GM12878 (cell line): Measurements from ENCODE around the gene COL6A6. TPM values are rescaled to one million over a fixed set of nuclear protein-coding genes. Genes with fewer than 3 reads are reported as not detected.

Experiments
- ATAC-seq: fragments of 200-7000 bp; cut with Tn5 transposase; 3 replicates; pipeline ENCODE4 v1.9.1; 2020; ENCODE audit warnings: mild to moderate bottlenecking, moderate library complexity
- BruUV-seq: library from RNA; stranded (reverse); fragments of 400-500 nt; replicated peaks from 2 replicates; lab custom pipeline; 2021; lab: Mats Ljungman, UMichigan
- CTCF ChIA-PET: fragments of 300-600 bp; sonication (Branson Sonifier 250); formaldehyde crosslinking; extraction: SDS; loops from one replicate; lab custom pipeline; 2021; ENCODE audit warnings: inconsistent platforms; lab: Yijun Ruan, JAX
- POLR2A ChIA-PET: fragments of 350-600 bp; formaldehyde crosslinking; extraction: SDS; loops from one replicate; lab custom pipeline; 2021; ENCODE audit warnings: inconsistent platforms; lab: Charles Lee
- RAD21 ChIA-PET: fragments of 300-600 bp; sonication (Branson Sonifier 250); formaldehyde crosslinking; loops from one replicate; lab custom pipeline; 2023; ENCODE audit warnings: antibody characterized with exemption; ENCODE audit not compliant: unreplicated experiment; lab: Charles Lee
- SMC1A ChIA-PET: fragments of 300-600 bp; sonication (Branson Sonifier 250); formaldehyde crosslinking; loops from one replicate; lab custom pipeline; 2023; ENCODE audit not compliant: unreplicated experiment, uncharacterized antibody; lab: Charles Lee
- DNase-seq: peaks from one replicate; pipeline ENCODE4 v3.0.0-alpha.2; 2011; ENCODE audit warnings: low read depth, low spot score
- FAIRE-seq: peaks from 3 replicates; lab custom pipeline; 2011; peaks lifted over from hg19 to GRCh38; lab: Jason Lieb, UNC
- H2AFZ ChIP-seq: 2 replicates; pipeline ENCODE4 v1.6.0; 2011; ENCODE audit warnings: low read depth, low read length, control low read depth; ENCODE audit not compliant: control insufficient read depth
- H3K27ac ChIP-seq: 2 replicates; pipeline ENCODE4 v1.5.1; 2011; ENCODE audit warnings: control low read depth; ENCODE audit not compliant: control insufficient read depth, insufficient read depth
- H3K27me3 ChIP-seq, 2 experiments: replicated peaks in 1 of 2; 2 replicates each; pipeline versions ENCODE4 v1.6.0 to v1.6.1; 2011; ENCODE audit warnings: low read length in 1 of 2; ENCODE audit not compliant: control insufficient read depth in 2 of 2, insufficient read depth in 2 of 2
- H3K36me3 ChIP-seq, 2 experiments: 2 replicates each; pipeline ENCODE4 v1.5.1; 2011; ENCODE audit warnings: low read length in 1 of 2; ENCODE audit not compliant: control insufficient read depth in 2 of 2, insufficient read depth in 2 of 2
- H3K4me1 ChIP-seq: 2 replicates; pipeline ENCODE4 v1.6.1; 2011; ENCODE audit warnings: mild to moderate bottlenecking, low read length, moderate library complexity, mixed read lengths; ENCODE audit not compliant: control insufficient read depth, insufficient read depth
- H3K4me2 ChIP-seq: 2 replicates; pipeline ENCODE4 v1.6.0; 2011; ENCODE audit warnings: control low read depth; ENCODE audit not compliant: control insufficient read depth, insufficient read depth
- H3K4me3 ChIP-seq: fragments of 200-600 bp; sonication (generic); 2 replicates; pipeline ENCODE4 v1.5.1; 2016
- H3K79me2 ChIP-seq: 2 replicates; pipeline ENCODE4 v1.6.0; 2011; ENCODE audit warnings: low read length; ENCODE audit not compliant: control insufficient read depth, insufficient read depth
- H3K9ac ChIP-seq: 2 replicates; pipeline ENCODE4 v1.8.0; 2011; ENCODE audit warnings: low read length, control low read depth, mixed read lengths; ENCODE audit not compliant: control insufficient read depth, insufficient read depth
- H3K9me3 ChIP-seq: replicated peaks from 3 replicates; pipeline ENCODE4 v1.5.1; 2011; ENCODE audit warnings: mild to moderate bottlenecking, low read length; ENCODE audit not compliant: control insufficient read depth, insufficient read depth
- H4K20me1 ChIP-seq: 2 replicates; pipeline ENCODE4 v1.6.0; 2011; ENCODE audit not compliant: control insufficient read depth, insufficient read depth
- BACH1 ChIP-seq: fragments of 450-650 bp; IDR thresholded peaks from 2 replicates; pipeline ENCODE4 v1.6.1; 2017; ENCODE audit warnings: mild to moderate bottlenecking, borderline replicate concordance
- BRCA1 ChIP-seq: IDR thresholded peaks from 2 replicates; pipeline ENCODE4 v1.6.1; 2011; ENCODE audit warnings: low read depth, low read length, improper control_type of control experiment
- CBFB ChIP-seq: IDR thresholded peaks from 2 replicates; pipeline ENCODE4 v1.6.1; 2016; ENCODE audit warnings: antibody characterized with exemption, low read depth
- HDAC2 ChIP-seq: fragments of 200-600 bp; sonication (generic); IDR thresholded peaks from 2 replicates; pipeline ENCODE4 v1.6.1; 2017
- JUNB ChIP-seq: IDR thresholded peaks from 2 replicates; pipeline ENCODE4 v1.6.1; 2016; ENCODE audit warnings: antibody characterized with exemption, mild to moderate bottlenecking
- MYB ChIP-seq: fragments of 150-350 bp; IDR thresholded peaks from 2 replicates; pipeline ENCODE4 v1.6.1; 2014; ENCODE audit warnings: mild to moderate bottlenecking, low read depth, low read length, borderline replicate concordance
- NFXL1 ChIP-seq: fragments of 450-650 bp; IDR thresholded peaks from 2 replicates; pipeline ENCODE4 v1.6.1; 2017; ENCODE audit warnings: antibody characterized with exemption, mild to moderate bottlenecking, borderline replicate concordance
- SPI1 ChIP-seq: IDR thresholded peaks from 2 replicates; pipeline ENCODE4 v1.6.1; 2011; ENCODE audit warnings: low read depth, mild to moderate bottlenecking, low read length, moderate library complexity, borderline replicate concordance; ENCODE audit not compliant: insufficient read depth
- ZNF384 ChIP-seq: IDR thresholded peaks from 2 replicates; pipeline ENCODE4 v1.6.1; 2012; ENCODE audit warnings: low read depth, mild to moderate bottlenecking, low read length, improper control_type of control experiment, borderline replicate concordance
- WGBS: methylation state at CpG from one replicate; pipeline ENCODE4 v1.1.6; 2016; ENCODE audit warnings: low lambda C conversion rate; ENCODE audit not compliant: insufficient replicate concordance, insufficient coverage; ENCODE audit errors: missing lambda C conversion rate; 5-methylcytosine and 5-hydroxymethylcytosine counted together
- in situ Hi-C: fragments of 300-500 bp; cut with MboI; formaldehyde crosslinking; loops from 9 replicates; pipeline ENCODE4 v1.14.3; 2018; ENCODE audit warnings: mixed read lengths
- intact Hi-C: fragments of 100-400 bp; cut with micrococcal nuclease; formaldehyde crosslinking; loops from one replicate; pipeline ENCODE4 v1.14.2; 2022; ENCODE audit not compliant: unreplicated experiment
- polyA plus RNA-seq, 11 experiments: library from polyadenylated mRNA; depleted of rRNA in 4 of 11; unstranded in 6 of 11; stranded (reverse) in 5 of 11; fragments of >200 nt; fragmentation: Nextera tagmentation in 4 of 11; fragmentation: Illumina TruSeq in 1 of 11; extraction: Ambion mirVana in 4 of 11; extraction: Trizol in 1 of 11; gene quantifications; 1 replicate in 1 of 11; 2 replicates in 10 of 11; pipeline versions ENCODE4 v1.2.1 to v1.2.3, GENCODE V29; 2011 to 2016; ENCODE audit warnings: inconsistent platforms in 2 of 11, missing spikeins in 2 of 11, low read depth in 1 of 11
- total RNA-seq, 4 experiments: library from RNA; depleted of rRNA in 3 of 4; stranded (reverse); fragments of >200 nt in 3 of 4; fragmentation: Illumina TruSeq in 1 of 4; extraction: Trizol in 1 of 4; gene quantifications; 2 replicates each; pipeline versions ENCODE4 v1.2.1 to v1.2.3, GENCODE V29; 2013 to 2021
- TF ChIP-seq, protein P1 (sequence below): fragments of 450-650 bp; formaldehyde crosslinking; IDR thresholded peaks from 2 replicates; pipeline ENCODE4 v1.4.0; 2022; ENCODE audit warnings: mild to moderate bottlenecking, moderate library complexity
- TF ChIP-seq, protein P2 (sequence below): fragments of 450-650 bp; conservative IDR thresholded peaks from 2 replicates; pipeline ENCODE4 v1.6.1; 2017; ENCODE audit warnings: mild to moderate bottlenecking, moderate library complexity

Gene COL6A6
- total and polyA plus RNA-seq, 10 of the 15 experiments (the other 5 are each of a cell fraction or from before 2014, with no cell fraction given), result 0.01 to 0.02 TPM; not detected in 8

DNA sequence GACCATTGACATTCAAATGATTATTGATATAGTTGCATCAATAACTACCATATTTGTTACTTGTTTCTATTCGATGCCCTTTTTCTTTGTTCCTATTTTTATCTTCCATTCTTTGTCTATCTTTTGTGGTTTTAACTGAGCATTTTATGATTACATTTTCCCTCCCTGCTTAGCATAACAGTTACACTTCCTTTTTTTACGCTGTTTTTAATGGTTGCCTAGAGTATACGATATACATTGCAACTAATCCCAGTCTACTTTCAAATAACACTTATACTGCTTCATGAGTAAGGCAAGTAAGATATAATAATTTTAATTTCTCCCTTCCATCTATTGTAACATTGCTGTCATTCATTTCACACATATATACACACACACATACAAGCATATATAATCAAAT lies 26.3 kb downstream of the COL6A6 start:
- in situ Hi-C loops, result no loop called here
- BruUV-seq, result no TSS peak
- 18% methylated on average over 3 of the region's 3 CpGs for WGBS

GRCh38 chr3:130546920-130547679 lies 30.1 kb downstream of the COL6A6 start:
- no peak overlapping the region for H3K27ac ChIP-seq
- no peak overlapping the region for H2AFZ ChIP-seq
- no peaks in the 10 kb centered on the region for H3K79me2 ChIP-seq
- H3K9ac ChIP-seq, result no peak overlapping the region
- intact Hi-C loops, result no loop called here
- 56% methylated on average over 26 of the region's 29 CpGs for WGBS
- no peak overlapping the region for H3K4me3 ChIP-seq
- ChIA-PET POLR2A (no interaction called here), RAD21 (no interaction called here), CTCF (no interaction called here), SMC1A (interaction anchor here (0.9 kb wide), 1 partner anchor 12 kb away, joined by 3 read pairs; no protein-coding TSS in a partner anchor)
- FAIRE-seq (no peak), DNase-seq (no peak), ATAC-seq (no peak)
- H3K4me1 ChIP-seq, result no peaks in the 10 kb centered on the region
- no peaks in the 10 kb centered on the region for H3K27me3 ChIP-seq
- no peaks in the 10 kb centered on the region for H3K36me3 ChIP-seq
- H4K20me1 ChIP-seq, result no peaks in the 10 kb centered on the region
- in situ Hi-C loops, result no loop called here
- no peaks in the 10 kb centered on the region for H3K9me3 ChIP-seq
- H3K4me2 ChIP-seq, result no peak overlapping the region
- BruUV-seq, result no TSS peak
- TF ChIP-seq BRCA1 (no peak), CBFB (no peak), NFXL1 (no peak), ZNF384 (no peak), HDAC2 (no peak), BACH1 (no peak), MYB (no peak)
- TF ChIP-seq, protein P1, sequence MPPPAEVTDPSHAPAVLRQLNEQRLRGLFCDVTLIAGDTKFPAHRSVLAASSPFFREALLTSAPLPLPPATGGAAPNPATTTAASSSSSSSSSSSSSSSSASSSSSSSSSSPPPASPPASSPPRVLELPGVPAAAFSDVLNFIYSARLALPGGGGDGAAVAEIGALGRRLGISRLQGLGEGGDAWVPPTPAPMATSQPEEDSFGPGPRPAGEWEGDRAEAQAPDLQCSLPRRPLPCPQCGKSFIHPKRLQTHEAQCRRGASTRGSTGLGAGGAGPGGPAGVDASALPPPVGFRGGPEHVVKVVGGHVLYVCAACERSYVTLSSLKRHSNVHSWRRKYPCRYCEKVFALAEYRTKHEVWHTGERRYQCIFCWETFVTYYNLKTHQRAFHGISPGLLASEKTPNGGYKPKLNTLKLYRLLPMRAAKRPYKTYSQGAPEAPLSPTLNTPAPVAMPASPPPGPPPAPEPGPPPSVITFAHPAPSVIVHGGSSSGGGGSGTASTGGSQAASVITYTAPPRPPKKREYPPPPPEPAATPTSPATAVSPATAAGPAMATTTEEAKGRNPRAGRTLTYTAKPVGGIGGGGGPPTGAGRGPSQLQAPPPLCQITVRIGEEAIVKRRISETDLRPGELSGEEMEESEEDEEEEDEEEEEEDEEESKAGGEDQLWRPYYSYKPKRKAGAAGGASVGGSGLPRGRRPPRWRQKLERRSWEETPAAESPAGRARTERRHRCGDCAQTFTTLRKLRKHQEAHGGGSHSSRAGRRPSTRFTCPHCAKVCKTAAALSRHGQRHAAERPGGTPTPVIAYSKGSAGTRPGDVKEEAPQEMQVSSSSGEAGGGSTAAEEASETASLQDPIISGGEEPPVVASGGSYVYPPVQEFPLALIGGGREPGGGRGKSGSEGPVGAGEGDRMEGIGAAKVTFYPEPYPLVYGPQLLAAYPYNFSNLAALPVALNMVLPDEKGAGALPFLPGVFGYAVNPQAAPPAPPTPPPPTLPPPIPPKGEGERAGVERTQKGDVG (CRISPR knock-in tag), result no peak
- TF ChIP-seq, protein P2, sequence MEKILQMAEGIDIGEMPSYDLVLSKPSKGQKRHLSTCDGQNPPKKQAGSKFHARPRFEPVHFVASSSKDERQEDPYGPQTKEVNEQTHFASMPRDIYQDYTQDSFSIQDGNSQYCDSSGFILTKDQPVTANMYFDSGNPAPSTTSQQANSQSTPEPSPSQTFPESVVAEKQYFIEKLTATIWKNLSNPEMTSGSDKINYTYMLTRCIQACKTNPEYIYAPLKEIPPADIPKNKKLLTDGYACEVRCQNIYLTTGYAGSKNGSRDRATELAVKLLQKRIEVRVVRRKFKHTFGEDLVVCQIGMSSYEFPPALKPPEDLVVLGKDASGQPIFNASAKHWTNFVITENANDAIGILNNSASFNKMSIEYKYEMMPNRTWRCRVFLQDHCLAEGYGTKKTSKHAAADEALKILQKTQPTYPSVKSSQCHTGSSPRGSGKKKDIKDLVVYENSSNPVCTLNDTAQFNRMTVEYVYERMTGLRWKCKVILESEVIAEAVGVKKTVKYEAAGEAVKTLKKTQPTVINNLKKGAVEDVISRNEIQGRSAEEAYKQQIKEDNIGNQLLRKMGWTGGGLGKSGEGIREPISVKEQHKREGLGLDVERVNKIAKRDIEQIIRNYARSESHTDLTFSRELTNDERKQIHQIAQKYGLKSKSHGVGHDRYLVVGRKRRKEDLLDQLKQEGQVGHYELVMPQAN, result no peak

More for the DNA sequence above, 26.3 kb downstream of the COL6A6 start:
- Histone ChIP-seq H3K27me3 (no peaks in the 10 kb centered on the region; a peak in 1 of 4 replicates), H3K4me3 (no peak overlapping the region), H3K36me3 (no peaks in the 10 kb centered on the region), H4K20me1 (no peaks in the 10 kb centered on the region), H3K4me1 (no peaks in the 10 kb centered on the region), H3K27ac (no peak overlapping the region), H2AFZ (no peak overlapping the region), H3K79me2 (no peaks in the 10 kb centered on the region), H3K9me3 (no peaks in the 10 kb centered on the region), H3K4me2 (no peak overlapping the region), H3K9ac (no peak overlapping the region)
- ATAC-seq, result no peak
- TF ChIP-seq SPI1 (peak; percentile 33; the same call in 1 of the 2 replicates), JUNB (no peak)
- CTCF ChIA-PET, result no interaction called here
- intact Hi-C loops, result no loop called here
- RAD21 ChIA-PET, result no interaction called here
- DNase-seq, result no peak
- POLR2A ChIA-PET, result no interaction called here
- SMC1A ChIA-PET, result no interaction called here
- no peak for FAIRE-seq
